Measurements from ENCODE around the gene MTA3. TPM values are rescaled to one million over a fixed set of nuclear protein-coding genes. Genes with fewer than 3 reads are reported as not detected.

Gene MTA3
- total and polyA plus RNA-seq, 2 of the 8 experiments (the other 6 are each of a cell fraction or from before 2014, with no cell fraction given): 125 to 184 TPM

DNA sequence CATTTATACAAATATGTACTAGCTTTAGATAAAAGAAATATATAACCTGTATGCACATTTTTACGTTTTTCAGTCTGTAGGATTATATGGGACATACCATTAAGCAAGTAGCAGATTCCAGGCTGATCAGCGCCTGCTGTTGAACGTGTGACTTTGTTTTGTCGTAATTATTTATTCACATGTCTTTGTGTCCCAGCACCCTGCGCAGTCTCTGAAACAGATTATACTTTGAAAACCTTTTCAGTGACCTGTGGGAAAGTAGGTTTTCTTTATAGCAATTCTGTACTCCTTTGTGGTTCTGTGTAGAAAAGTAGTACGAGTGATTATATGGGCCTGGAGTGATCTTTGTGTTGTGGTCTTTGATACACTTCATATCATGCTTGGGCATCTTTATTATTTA lies 68.5 kb downstream of the MTA3 start:
- FAIRE-seq: no peak

More for the DNA sequence above, 68.5 kb downstream of the MTA3 start:
- H3K4me2 ChIP-seq (ENCODE audit: insufficient read depth in 1 of 2, low read depth in 2 of 2, low read length in 2 of 2): no peak overlapping the region
- no peak overlapping the region for H2AK5ac ChIP-seq (ENCODE audit: low read depth, low read length)
- H2AFZ ChIP-seq (ENCODE audit: low read length): no peak overlapping the region
- no peak overlapping the region for H3K27ac ChIP-seq (ENCODE audit: low read depth, low read length)
- WGBS, 2 experiments (ENCODE audit: extremely low coverage in 1 of 2, insufficient coverage in 1 of 2, insufficient read length in 1 of 2, insufficient replicate concordance in 2 of 2, low coverage in 1 of 2, low lambda C conversion rate in 2 of 2, missing lambda C conversion rate in 1 of 2): 95% methylated on average over 6 of the region's 6 CpGs; no CpG with 5 or more reads in 1 of the 2 experiments
- H3K27me3 ChIP-seq (replicated peaks in 1 of 4; ENCODE audit: control insufficient read depth in 3 of 4, extremely low read depth in 1 of 4, insufficient read depth in 3 of 4, low read length in 3 of 4): no peaks in the 10 kb centered on the region
- H2BK12ac ChIP-seq (ENCODE audit: low read depth, low read length): no peak overlapping the region
- no peak overlapping the region for H2BK15ac ChIP-seq (ENCODE audit: low read length)
- H3K36me3 ChIP-seq (ENCODE audit: control insufficient read depth in 2 of 4, insufficient read depth in 4 of 4, low read length in 3 of 4): peaks cover 0 to 9% (median 0%) of the 10 kb centered on the region in 4 experiments; a peak in 2 of 8 replicates
- POLR2A ChIA-PET (ENCODE audit: partially characterized antibody): interaction anchor here (1.2 kb wide), 1 partner anchor 57 kb away, joined by 3 read pairs; no protein-coding TSS in a partner anchor
- H3K23me2 ChIP-seq (ENCODE audit: low read depth, low read length): no peaks in the 10 kb centered on the region
- no peak overlapping the region for H3K4ac ChIP-seq (replicated peaks; ENCODE audit: insufficient read length, low read depth, low read length)
- CTCF ChIA-PET (ENCODE audit: partially characterized antibody): interaction anchor here (0.6 to 1.8 kb wide), 4 partner anchors 11 to 251 kb away, joined by 3 to 5 read pairs (median 3); no protein-coding TSS in a partner anchor
- H3K79me1 ChIP-seq (ENCODE audit: low read depth, low read length): no peaks in the 10 kb centered on the region
- H4K5ac ChIP-seq (ENCODE audit: insufficient read length, low read depth, low read length): no peak overlapping the region
- H3K4me3 ChIP-seq (ENCODE audit: extremely low read depth in 1 of 4, insufficient read depth in 2 of 4, low read depth in 3 of 4, low read length in 4 of 4): no peak overlapping the region
- no peaks in the 10 kb centered on the region for H3K9me3 ChIP-seq (ENCODE audit: insufficient read depth in 2 of 2, low read depth in 1 of 2, low read length in 1 of 2)
- peaks cover 2 to 11% (median 3%) of the 10 kb centered on the region in 4 experiments; a peak in 5 of 7 replicates for H3K4me1 ChIP-seq (replicated peaks in 1 of 4; ENCODE audit: control insufficient read depth in 3 of 4, insufficient read depth in 4 of 4, low read length in 3 of 4)
- H2BK20ac ChIP-seq (ENCODE audit: low read length): no peak overlapping the region
- peaks cover 0 to 71% of the 10 kb centered on the region in 2 experiments; a peak in 2 of 4 replicates for H3K79me2 ChIP-seq (ENCODE audit: control insufficient read depth in 1 of 2, insufficient read depth in 2 of 2, low read length in 2 of 2)
- DNase-seq (ENCODE audit: low read depth in 1 of 2, low spot score in 2 of 2): no peak
- TF ChIP-seq SRF (IDR thresholded peaks at IDR 0.05; ENCODE audit: low read depth, low read length) (no peak), BCL11A (IDR thresholded peaks at IDR 0.05; ENCODE audit: low read depth in 2 of 2, low read length in 2 of 2) (no peak), POU5F1 (IDR thresholded peaks at IDR 0.05; ENCODE audit: low read depth, low read length) (no peak), RXRA (IDR thresholded peaks at IDR 0.05; ENCODE audit: insufficient read depth, low read depth, low read length) (no peak), CEBPB (IDR thresholded peaks at IDR 0.05; ENCODE audit: low read depth, low read length) (no peak), YY1 (IDR thresholded peaks at IDR 0.05; ENCODE audit: low read depth, low read length) (no peak), EZH2 (IDR thresholded peaks at IDR 0.05; ENCODE audit: low read depth, low read length, severe bottlenecking) (no peak), GABPA (IDR thresholded peaks at IDR 0.05; ENCODE audit: borderline replicate concordance, insufficient read depth, low read length) (no peak), SIN3A (conservative IDR thresholded peaks at IDR 0.05 in 1 of 2, IDR thresholded peaks at IDR 0.05 in 1 of 2; ENCODE audit: low read depth in 1 of 2, low read length in 2 of 2) (no peak)
- H4K91ac ChIP-seq (replicated peaks; ENCODE audit: insufficient read length, low read length): no peak overlapping the region
- H3K9ac ChIP-seq (replicated peaks in 1 of 4; ENCODE audit: extremely low read depth in 1 of 4, low read depth in 3 of 4, low read length in 3 of 4): no peak overlapping the region
- H3K56ac ChIP-seq (replicated peaks; ENCODE audit: insufficient read length, low read depth, low read length): no peak overlapping the region
- no peak overlapping the region for H3K23ac ChIP-seq (ENCODE audit: insufficient read length)
- no peak overlapping the region for H3K18ac ChIP-seq (ENCODE audit: extremely low read depth, low read length)
- no peak overlapping the region for H3K14ac ChIP-seq (ENCODE audit: insufficient read length)
- H2BK120ac ChIP-seq (replicated peaks; ENCODE audit: low read depth, low read length): no peak overlapping the region
- no peak overlapping the region for H4K8ac ChIP-seq (ENCODE audit: extremely low read depth, insufficient read depth, low read length)
- no peak overlapping the region for H2BK5ac ChIP-seq (ENCODE audit: low read depth, low read length)
- H4K20me1 ChIP-seq (replicated peaks in 1 of 2; ENCODE audit: control insufficient read depth in 1 of 2, insufficient read depth in 2 of 2, low read length in 2 of 2): peaks cover 0 to 5% of the 10 kb centered on the region in 2 experiments

Measured in H1 (cell line).